PC-3 (cell line): ENCODE data around the gene CNTNAP2. TPM values are rescaled to one million over a fixed set of nuclear protein-coding genes. Genes with fewer than 3 reads are reported as not detected.
A peak's percentile ranks its signal among the peaks of the same experiment; 100 is the strongest.

Experiments used
- ATAC-seq: fragments of 200-7000 bp; cut with Tn5 transposase; 2 replicates; pipeline ENCODE4 v1.9.1; 2020; ENCODE audit warnings: mild to moderate bottlenecking, moderate library complexity
- BruUV-seq: library from RNA; stranded (reverse); fragments of 400-500 nt; replicated peaks from 2 replicates; lab custom pipeline; 2021; lab: Mats Ljungman, UMichigan
- CTCF ChIA-PET: fragments of 300-600 bp; sonication (Branson Sonifier 250); formaldehyde crosslinking; loops from one replicate; lab custom pipeline; 2022; ENCODE audit warnings: antibody characterized with exemption; lab: Charles Lee
- POLR2A ChIA-PET: fragments of 300-600 bp; sonication (Branson Sonifier 250); formaldehyde crosslinking; loops from one replicate; lab custom pipeline; 2022; ENCODE audit warnings: antibody characterized with exemption; ENCODE audit not compliant: unreplicated experiment; lab: Charles Lee
- DNase-seq: peaks from one replicate; pipeline ENCODE4 v3.0.0-alpha.2; 2015
- H2AFZ ChIP-seq: fragments of 300-600 bp; sonication (generic); 2 replicates; pipeline ENCODE4 v1.6.0; 2016; ENCODE audit warnings: antibody characterized with exemption, low read length
- H3F3A ChIP-seq: fragments of 300-600 bp; sonication (generic); one replicate; pipeline ENCODE4 v1.6.0; 2017; ENCODE audit warnings: antibody characterized with exemption, low read length, control low read depth, mild to moderate bottlenecking; ENCODE audit not compliant: unreplicated experiment
- H3K27ac ChIP-seq: fragments of 300-600 bp; sonication (generic); 2 replicates; pipeline ENCODE4 v1.5.1; 2016; ENCODE audit warnings: mild to moderate bottlenecking, low read length
- H3K27me3 ChIP-seq: fragments of 300-600 bp; sonication (generic); 2 replicates; pipeline ENCODE4 v1.6.1; 2016; ENCODE audit warnings: low read length, mixed read lengths
- H3K36me3 ChIP-seq: fragments of 300-600 bp; sonication (generic); 2 replicates; pipeline ENCODE4 v1.6.1; 2016; ENCODE audit warnings: low read depth, mixed run types, low read length, mixed read lengths
- H3K4me1 ChIP-seq: fragments of 300-600 bp; sonication (generic); 2 replicates; pipeline ENCODE4 v1.5.1; 2016; ENCODE audit warnings: low read length; ENCODE audit not compliant: insufficient read depth
- H3K4me2 ChIP-seq: fragments of 300-600 bp; sonication (generic); 2 replicates; pipeline ENCODE4 v1.6.0; 2016; ENCODE audit warnings: low read length
- H3K4me3 ChIP-seq: fragments of 300-600 bp; sonication (generic); 2 replicates; pipeline ENCODE4 v1.5.1; 2016; ENCODE audit warnings: mild to moderate bottlenecking, low read length, mixed read lengths
- H3K79me2 ChIP-seq: fragments of 300-600 bp; sonication (generic); 2 replicates; pipeline ENCODE4 v1.6.1; 2017; ENCODE audit warnings: low read length, mixed read lengths
- H3K9ac ChIP-seq: fragments of 300-600 bp; sonication (generic); 2 replicates; pipeline ENCODE4 v1.6.0; 2016; ENCODE audit warnings: mild to moderate bottlenecking, low read length
- H3K9me2 ChIP-seq: fragments of 300-600 bp; sonication (generic); replicated peaks from 2 replicates; pipeline ENCODE4 v1.6.1; 2016; ENCODE audit warnings: mixed run types, low read length, mixed read lengths
- H3K9me3 ChIP-seq: fragments of 300-600 bp; sonication (generic); 2 replicates; pipeline ENCODE4 v1.6.1; 2016; ENCODE audit warnings: low read length, mixed read lengths
- H4K20me1 ChIP-seq: fragments of 300-600 bp; sonication (generic); 2 replicates; pipeline ENCODE4 v1.6.1; 2016; ENCODE audit warnings: low read length, mixed read lengths
- EZH2 ChIP-seq: fragments of 300-600 bp; sonication (generic); IDR thresholded peaks from one replicate; pipeline ENCODE4 v1.6.1; 2017; ENCODE audit warnings: antibody characterized with exemption, mild to moderate bottlenecking, low read length; ENCODE audit not compliant: unreplicated experiment
- EZH2phosphoT487 ChIP-seq: fragments of 300-600 bp; sonication (generic); IDR thresholded peaks from 2 replicates; pipeline ENCODE4 v1.6.1; 2018; ENCODE audit warnings: mild to moderate bottlenecking, antibody characterized with exemption, low read length, borderline replicate concordance
- intact Hi-C: fragments of 100-400 bp; cut with micrococcal nuclease; formaldehyde crosslinking; loops from 2 replicates; pipeline ENCODE4 v1.9.0; 2023
- total RNA-seq: library from RNA; depleted of rRNA; stranded (reverse); fragments of >200 nt; gene quantifications from 2 replicates; pipeline ENCODE4 v1.2.3, GENCODE V29; 2014
- TF ChIP-seq, protein P1 (sequence below): fragments of 300-600 bp; sonication (generic); conservative IDR thresholded peaks from 2 replicates; pipeline ENCODE4 v1.5.1; 2017; ENCODE audit warnings: antibody characterized with exemption, low read depth, mild to moderate bottlenecking, low read length

Gene CNTNAP2
- total RNA-seq, 1 experiment from 2014 or later: 1.5 TPM

DNA sequence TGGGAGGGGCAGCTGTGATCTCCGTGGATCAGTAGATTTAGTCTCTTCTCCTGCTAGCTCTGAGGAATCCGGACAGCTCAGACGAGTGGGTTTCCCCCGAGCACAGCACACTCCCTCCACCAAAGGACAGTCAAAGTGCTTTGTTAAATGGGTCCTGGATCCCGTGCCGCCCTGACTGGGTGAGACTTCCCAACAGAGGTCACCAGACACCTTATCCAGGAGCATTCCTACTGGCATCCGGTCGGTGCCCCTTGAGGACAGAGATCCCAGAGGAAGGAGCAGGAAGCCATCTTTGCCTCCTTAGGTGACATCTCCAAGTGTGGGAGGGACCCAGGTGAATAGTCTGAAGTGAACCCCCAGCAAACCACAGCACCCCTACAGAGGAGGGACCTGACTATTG is 1148.9 kb downstream of the CNTNAP2 start:
- H4K20me1 ChIP-seq: no peaks in the 10 kb centered on the region
- no peaks in the 10 kb centered on the region for H3K9me3 ChIP-seq
- ChIA-PET POLR2A (no interaction called here), CTCF (no interaction called here)
- TF ChIP-seq EZH2phosphoT487: no peak
- TF ChIP-seq, protein P1, sequence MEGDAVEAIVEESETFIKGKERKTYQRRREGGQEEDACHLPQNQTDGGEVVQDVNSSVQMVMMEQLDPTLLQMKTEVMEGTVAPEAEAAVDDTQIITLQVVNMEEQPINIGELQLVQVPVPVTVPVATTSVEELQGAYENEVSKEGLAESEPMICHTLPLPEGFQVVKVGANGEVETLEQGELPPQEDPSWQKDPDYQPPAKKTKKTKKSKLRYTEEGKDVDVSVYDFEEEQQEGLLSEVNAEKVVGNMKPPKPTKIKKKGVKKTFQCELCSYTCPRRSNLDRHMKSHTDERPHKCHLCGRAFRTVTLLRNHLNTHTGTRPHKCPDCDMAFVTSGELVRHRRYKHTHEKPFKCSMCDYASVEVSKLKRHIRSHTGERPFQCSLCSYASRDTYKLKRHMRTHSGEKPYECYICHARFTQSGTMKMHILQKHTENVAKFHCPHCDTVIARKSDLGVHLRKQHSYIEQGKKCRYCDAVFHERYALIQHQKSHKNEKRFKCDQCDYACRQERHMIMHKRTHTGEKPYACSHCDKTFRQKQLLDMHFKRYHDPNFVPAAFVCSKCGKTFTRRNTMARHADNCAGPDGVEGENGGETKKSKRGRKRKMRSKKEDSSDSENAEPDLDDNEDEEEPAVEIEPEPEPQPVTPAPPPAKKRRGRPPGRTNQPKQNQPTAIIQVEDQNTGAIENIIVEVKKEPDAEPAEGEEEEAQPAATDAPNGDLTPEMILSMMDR: no peak
- no peak for TF ChIP-seq EZH2
- H3K4me3 ChIP-seq: no peak overlapping the region
- H3K9me2 ChIP-seq: no peaks in the 10 kb centered on the region
- intact Hi-C loops: no loop called here
- no TSS peak for BruUV-seq
- DNase-seq: no peak
- no peak overlapping the region for H3K27ac ChIP-seq
- H2AFZ ChIP-seq: no peak overlapping the region
- no peaks in the 10 kb centered on the region for H3F3A ChIP-seq
- no peaks in the 10 kb centered on the region for H3K4me1 ChIP-seq
- H3K4me2 ChIP-seq: no peak overlapping the region
- no peak for ATAC-seq
- no peak overlapping the region for H3K9ac ChIP-seq
- H3K36me3 ChIP-seq: no peaks in the 10 kb centered on the region
- no peaks in the 10 kb centered on the region for H3K79me2 ChIP-seq
- no peaks in the 10 kb centered on the region for H3K27me3 ChIP-seq

DNA sequence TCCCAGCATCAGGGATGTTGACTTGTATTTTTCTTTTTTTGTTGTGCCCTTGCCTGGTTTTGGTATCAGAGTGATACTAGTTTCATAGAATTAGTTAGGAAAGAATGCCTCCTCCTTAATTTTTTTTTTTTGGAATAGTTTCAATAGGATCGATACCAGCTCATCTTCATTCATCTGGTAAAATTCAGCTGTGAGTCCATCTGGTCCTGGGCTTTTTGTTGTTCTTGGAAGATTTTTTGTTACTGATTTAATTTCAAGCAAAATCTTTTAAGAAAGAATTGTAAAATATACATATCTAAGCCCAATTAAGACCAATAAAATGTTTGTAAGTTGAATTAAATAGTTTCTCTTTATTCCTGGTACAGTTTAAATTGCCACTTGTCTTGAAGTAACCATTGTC is 1159.5 kb downstream of the CNTNAP2 start:
- no peak overlapping the region for H3K4me3 ChIP-seq
- DNase-seq (no peak), ATAC-seq (no peak)
- H3F3A ChIP-seq: no peaks in the 10 kb centered on the region
- intact Hi-C loops: loop anchor here (5.0 kb wide), 1 partner anchor 301 kb away; no protein-coding TSS in a partner anchor
- CTCF ChIA-PET: no interaction called here
- no peaks in the 10 kb centered on the region for H4K20me1 ChIP-seq
- no peaks in the 10 kb centered on the region for H3K9me2 ChIP-seq
- H3K36me3 ChIP-seq: no peaks in the 10 kb centered on the region
- no peak overlapping the region for H3K9ac ChIP-seq
- peaks cover 30% of the 10 kb centered on the region for H3K4me1 ChIP-seq
- no peaks in the 10 kb centered on the region for H3K79me2 ChIP-seq
- TF ChIP-seq EZH2 (no peak), EZH2phosphoT487 (no peak)
- TF ChIP-seq, protein P1: no peak
- POLR2A ChIA-PET: no interaction called here
- H3K4me2 ChIP-seq: no peak overlapping the region
- H3K27me3 ChIP-seq: no peaks in the 10 kb centered on the region
- BruUV-seq: no TSS peak
- H3K9me3 ChIP-seq: no peaks in the 10 kb centered on the region
- no peak overlapping the region for H2AFZ ChIP-seq
- no peak overlapping the region for H3K27ac ChIP-seq

DNA sequence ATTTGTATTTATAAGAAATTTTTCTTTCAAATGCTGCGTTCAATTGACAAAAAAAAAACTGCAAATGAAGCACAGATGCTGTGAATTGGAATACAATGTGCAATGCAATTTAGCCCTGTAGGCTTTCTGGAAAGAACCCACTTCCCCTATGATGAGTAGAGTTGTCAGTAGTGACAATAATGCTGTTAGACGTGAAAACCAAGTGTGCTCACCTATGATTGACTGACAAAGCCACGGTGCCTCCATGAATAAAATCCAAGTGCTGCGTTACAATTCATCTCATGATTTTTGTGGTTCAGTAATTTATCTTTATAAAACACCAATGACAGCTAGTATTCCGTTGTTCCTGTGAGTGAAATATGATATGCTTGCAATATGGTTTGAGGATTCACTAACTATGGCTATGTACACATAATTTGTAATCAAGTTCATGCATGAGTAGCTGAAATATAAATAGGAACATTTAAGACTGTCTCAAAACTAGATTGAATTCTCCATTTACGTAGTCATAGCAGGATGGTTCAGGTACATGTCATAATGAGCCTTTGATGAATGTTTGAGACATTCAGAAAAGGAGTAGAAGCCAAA is 1160.3 kb downstream of the CNTNAP2 start:
- Histone ChIP-seq H3K9me3 (no peaks in the 10 kb centered on the region), H4K20me1 (no peaks in the 10 kb centered on the region), H3K4me2 (peak overlapping the region; percentile 41), H3K27me3 (no peaks in the 10 kb centered on the region), H3K4me3 (no peak overlapping the region), H3K36me3 (no peaks in the 10 kb centered on the region), H3F3A (no peaks in the 10 kb centered on the region), H2AFZ (peak overlapping the region; percentile 41; the same call in 1 of the 2 replicates), H3K9ac (no peak overlapping the region), H3K9me2 (no peaks in the 10 kb centered on the region), H3K27ac (peak overlapping the region; percentile 8; the same call in 1 of the 2 replicates), H3K79me2 (no peaks in the 10 kb centered on the region), H3K4me1 (peaks cover 30% of the 10 kb centered on the region)
- DNase-seq: peak; percentile 62
- intact Hi-C loops: loop anchor here (5.0 kb wide), 1 partner anchor 300 kb away; no protein-coding TSS in a partner anchor
- TF ChIP-seq, protein P1: no peak
- TF ChIP-seq EZH2 (no peak), EZH2phosphoT487 (no peak)
- POLR2A ChIA-PET: no interaction called here
- ATAC-seq: peak; percentile 70
- no TSS peak for BruUV-seq
- CTCF ChIA-PET: no interaction called here
